HL-60 (cell line): ENCODE results near the gene POLR3E.

ENCODE experiments used
- CTCF ChIP-seq: IDR thresholded peaks from one replicate; pipeline ENCODE4 v1.5.1; 2011; ENCODE audit warnings: low read length, control low read depth, inconsistent platforms; ENCODE audit not compliant: insufficient read depth
- REST ChIP-seq: IDR thresholded peaks from 2 replicates; pipeline ENCODE4 v1.6.1; 2012; ENCODE audit warnings: low read depth; ENCODE audit not compliant: insufficient replicate concordance
- SPI1 ChIP-seq: IDR thresholded peaks from 2 replicates; pipeline ENCODE4 v1.6.1; 2012; ENCODE audit warnings: low read depth, mild to moderate bottlenecking, borderline replicate concordance

GRCh38 chr16:22380529-22380928 is 83.3 kb downstream of the POLR3E start:
- TF ChIP-seq CTCF: no peak
- TF ChIP-seq REST: no peak
- no peak for TF ChIP-seq SPI1
